ENCODE data around the gene MED13L. TPM values are rescaled to one million over a fixed set of nuclear protein-coding genes. Genes with fewer than 3 reads are reported as not detected.

MED13L gene
- total RNA-seq, 1 donor from 2014 or later: 83.0 TPM

- DNase-seq (ENCODE audit: low read depth): no peak
Observed at GRCh38 chr12:116155383-116155782, 122.1 kb downstream of the MED13L start.

- DNase-seq (ENCODE audit: low read depth): no peak
Observed at GRCh38 chr12:116153983-116154382, 123.5 kb downstream of the MED13L start.

GRCh38 chr12:116153113-116153512 is 124.4 kb downstream of the MED13L start:
- no peak for DNase-seq (ENCODE audit: low read depth)

- peak; percentile 78 for DNase-seq (ENCODE audit: low read depth)
Observed at GRCh38 chr12:116152268-116152667, 125.2 kb downstream of the MED13L start.

- no peak for DNase-seq (ENCODE audit: low read depth)
Observed at GRCh38 chr12:116150452-116150851, 127.0 kb downstream of the MED13L start.

- DNase-seq (ENCODE audit: low read depth): no peak
Observed at GRCh38 chr12:116150001-116150400, 127.5 kb downstream of the MED13L start.

GRCh38 chr12:116148844-116149243 is 128.6 kb downstream of the MED13L start:
- no peak for DNase-seq (ENCODE audit: low read depth)

GRCh38 chr12:116146386-116146785 is 131.1 kb downstream of the MED13L start:
- no peak for DNase-seq (ENCODE audit: low read depth)

- no peak for DNase-seq (ENCODE audit: low read depth)
Observed at GRCh38 chr12:116145451-116145850, 132.0 kb downstream of the MED13L start.

GRCh38 chr12:116144384-116144783 is 133.1 kb downstream of the MED13L start:
- DNase-seq (ENCODE audit: low read depth): no peak

- DNase-seq (ENCODE audit: low read depth): peak; percentile 35
Observed at GRCh38 chr12:116143909-116144308, 133.6 kb downstream of the MED13L start.

- no peak for DNase-seq (ENCODE audit: low read depth)
Observed at GRCh38 chr12:116142936-116143898, 134.3 kb downstream of the MED13L start.

GRCh38 chr12:116141833-116142162 is 135.7 kb downstream of the MED13L start:
- no peak for DNase-seq (ENCODE audit: low read depth)

GRCh38 chr12:116141110-116141832 is 136.2 kb downstream of the MED13L start:
- DNase-seq (ENCODE audit: low read depth): no peak

GRCh38 chr12:116140529-116140928 is 137.0 kb downstream of the MED13L start:
- DNase-seq (ENCODE audit: low read depth): no peak

GRCh38 chr12:116138781-116139180 is 138.7 kb downstream of the MED13L start:
- DNase-seq (ENCODE audit: low read depth): no peak

- DNase-seq (ENCODE audit: low read depth): peak; percentile 49
Observed at GRCh38 chr12:116138364-116138763, 139.1 kb downstream of the MED13L start.

GRCh38 chr12:116137318-116137717 is 140.2 kb downstream of the MED13L start:
- DNase-seq (ENCODE audit: low read depth): no peak

GRCh38 chr12:116136340-116136739 is 141.2 kb downstream of the MED13L start:
- no peak for DNase-seq (ENCODE audit: low read depth)

GRCh38 chr12:116135209-116135930 is 142.1 kb downstream of the MED13L start:
- DNase-seq (ENCODE audit: low read depth): peak; percentile 67

- no peak for DNase-seq (ENCODE audit: low read depth)
Observed at GRCh38 chr12:116133636-116134214, 143.8 kb downstream of the MED13L start.
